ENCODE results near the gene AP1G2.

Gene AP1G2

GRCh38 chr14:23558346-23559009, 9.1 kb downstream of the AP1G2 start:
- no peak for DNase-seq (ENCODE audit: low spot score)

DNA sequence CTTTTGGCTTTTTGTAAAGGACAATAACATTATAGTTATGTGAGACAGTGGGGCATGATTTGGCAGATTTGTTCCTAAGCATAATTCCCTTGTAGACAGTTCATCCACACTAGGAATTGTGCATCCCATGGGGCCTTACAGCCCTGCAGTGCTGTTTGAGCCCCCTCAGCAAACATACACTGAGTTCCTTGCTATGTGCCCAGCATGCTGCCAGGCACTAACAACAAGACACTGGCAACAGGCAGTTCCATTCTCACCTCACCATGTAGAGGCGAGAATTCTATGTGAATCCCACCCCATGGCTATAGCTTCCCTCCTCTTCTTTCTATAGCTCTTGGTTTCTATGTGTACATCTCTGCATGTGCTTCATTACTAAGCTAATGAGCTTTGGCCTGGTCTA, 9.6 kb downstream of the AP1G2 start:
- no peak for DNase-seq (ENCODE audit: low spot score)

GRCh38 chr14:23557521-23557920, 10.1 kb downstream of the AP1G2 start:
- no peak for DNase-seq (ENCODE audit: low spot score)

DNA sequence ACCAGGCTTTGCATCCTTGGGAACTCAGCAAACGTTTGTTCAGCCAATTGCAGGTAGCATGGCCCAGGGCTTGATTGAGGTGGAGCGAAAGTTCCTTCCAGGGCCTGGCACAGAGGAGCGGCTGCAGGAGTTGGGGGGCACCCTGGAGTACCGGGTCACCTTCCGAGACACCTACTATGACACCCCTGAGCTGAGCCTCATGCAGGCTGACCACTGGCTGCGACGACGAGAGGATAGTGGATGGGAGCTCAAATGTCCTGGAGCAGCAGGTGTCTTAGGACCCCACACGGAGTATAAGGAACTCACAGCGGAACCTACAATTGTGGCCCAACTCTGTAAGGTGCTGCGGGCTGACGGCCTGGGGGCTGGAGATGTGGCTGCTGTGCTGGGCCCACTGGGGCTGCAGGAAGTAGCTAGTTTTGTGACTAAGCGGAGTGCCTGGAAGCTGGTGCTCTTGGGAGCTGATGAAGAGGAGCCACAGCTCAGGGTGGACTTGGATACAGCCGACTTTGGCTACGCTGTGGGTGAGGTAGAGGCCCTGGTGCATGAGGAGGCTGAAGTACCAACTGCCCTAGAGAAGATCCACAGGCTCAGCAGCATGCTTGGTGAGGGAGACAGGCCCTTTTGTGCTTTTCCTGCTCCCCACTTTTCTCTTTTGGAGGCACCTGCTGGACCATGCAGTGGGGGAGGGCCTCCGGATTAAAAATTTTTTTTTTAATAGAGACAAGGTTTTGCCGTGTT, 10.7 kb downstream of the AP1G2 start:
- DNase-seq (ENCODE audit: low spot score), result no peak

DNA sequence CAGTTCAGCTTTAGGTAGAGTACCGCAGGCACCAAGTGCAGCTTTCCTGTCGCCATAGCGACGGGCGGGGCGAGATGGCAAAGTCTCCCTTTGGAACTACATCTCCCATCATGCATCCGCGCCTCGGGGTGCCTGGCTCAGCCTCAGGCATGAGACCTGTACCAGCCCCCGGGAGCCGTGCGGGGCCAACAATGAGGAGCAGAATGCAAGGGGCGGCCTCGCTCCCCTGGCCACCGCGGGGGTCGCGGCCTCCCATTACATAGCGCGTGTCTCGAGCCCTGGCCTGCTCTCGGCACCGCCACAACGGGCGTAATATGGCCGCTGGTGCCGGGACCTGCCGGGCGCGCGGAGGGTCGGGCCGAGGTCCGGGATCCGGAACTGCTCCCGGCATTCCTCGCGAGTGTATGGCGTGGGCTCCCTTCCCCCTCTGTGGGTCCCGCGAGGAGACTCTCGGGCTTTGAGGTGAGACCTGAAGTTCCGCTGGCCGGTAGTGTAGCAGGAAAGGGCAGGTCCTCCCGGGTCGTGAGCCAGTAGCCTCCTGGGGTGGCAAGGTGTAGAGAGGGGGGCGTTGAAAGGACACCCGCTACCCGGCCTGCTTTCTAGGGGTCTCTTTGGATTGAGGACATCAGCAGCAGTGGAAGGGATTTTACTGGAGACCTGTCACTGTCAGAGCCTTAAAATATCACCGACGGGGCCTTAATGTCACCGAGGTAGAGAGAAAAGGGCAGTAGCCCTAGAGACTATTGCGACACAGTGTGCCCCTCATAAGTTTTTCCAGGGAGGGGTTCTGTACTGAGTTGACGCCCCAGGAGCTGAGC, 11.5 kb downstream of the AP1G2 start, which contains the start of gene THTPA:
Gene THTPA (plus strand): TSS at position 390 of the 818 bp plus-strand sequence. CDS start 487 bp downstream, outside the sequence.
- DNase-seq (ENCODE audit: low spot score), result peak; percentile 94

DNA sequence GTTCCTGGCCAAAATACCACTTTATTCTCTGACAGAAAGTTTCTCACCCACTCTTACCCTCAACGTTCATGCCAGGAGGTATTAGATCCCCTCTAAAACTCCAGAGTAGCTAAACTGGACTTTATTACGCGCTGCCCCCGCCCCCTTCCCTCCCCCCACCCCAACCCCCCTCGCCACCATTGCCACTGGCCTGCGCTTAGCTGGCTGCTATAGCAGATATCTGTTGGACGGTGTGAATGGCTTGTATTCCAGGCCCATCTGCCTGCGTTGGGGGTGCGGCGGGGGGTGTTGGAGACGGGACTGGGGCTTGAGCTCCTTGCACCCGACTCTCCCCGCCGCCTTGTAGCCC, 12.1 kb downstream of the AP1G2 start:
- DNase-seq (ENCODE audit: low spot score), result no peak

GRCh38 chr14:23551266-23552028, 16.1 kb downstream of the AP1G2 start, which contains the start of gene ZFHX2:
Gene ZFHX2, minus strand, starts transcription at chr14:23551765. Its CDS starts 16,440 bp downstream, at chr14:23535325.
- DNase-seq (ENCODE audit: low spot score), result peak; percentile 85

GRCh38 chr14:23550812-23551265, 16.8 kb downstream of the AP1G2 start:
- DNase-seq (ENCODE audit: low spot score), result no peak

DNA sequence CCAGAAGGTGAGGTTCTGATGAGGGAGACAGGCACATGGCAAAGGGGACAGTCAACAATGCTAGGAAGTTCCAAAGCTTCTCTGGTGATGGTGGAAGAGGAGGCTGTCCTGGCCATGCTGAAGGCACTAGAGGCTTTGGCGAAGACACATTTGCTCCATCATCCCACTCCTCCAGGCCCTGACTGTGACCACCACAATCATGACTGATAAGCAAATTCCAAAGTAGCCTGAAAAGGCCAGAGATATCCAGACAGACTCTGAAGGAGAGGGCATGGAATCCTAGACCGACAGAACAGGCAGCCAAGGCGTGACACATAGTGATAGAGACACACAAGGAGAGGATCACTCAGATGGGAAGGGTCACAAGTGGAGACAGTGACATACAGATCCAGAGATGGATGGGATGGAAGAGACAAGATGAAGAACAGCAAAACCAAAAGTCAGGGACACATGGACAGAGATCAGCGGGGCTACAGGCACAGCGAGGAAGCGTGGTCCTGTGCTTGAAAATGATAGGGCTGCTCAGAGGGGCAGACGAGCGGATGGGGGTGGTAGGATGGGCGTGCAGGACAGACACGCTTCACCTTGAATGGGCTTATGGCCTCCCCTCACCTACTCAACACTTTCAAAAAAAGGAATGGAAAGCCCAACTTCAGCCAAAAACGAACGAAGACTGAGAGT, 17.3 kb downstream of the AP1G2 start:
- DNase-seq (ENCODE audit: low spot score), result no peak

DNA sequence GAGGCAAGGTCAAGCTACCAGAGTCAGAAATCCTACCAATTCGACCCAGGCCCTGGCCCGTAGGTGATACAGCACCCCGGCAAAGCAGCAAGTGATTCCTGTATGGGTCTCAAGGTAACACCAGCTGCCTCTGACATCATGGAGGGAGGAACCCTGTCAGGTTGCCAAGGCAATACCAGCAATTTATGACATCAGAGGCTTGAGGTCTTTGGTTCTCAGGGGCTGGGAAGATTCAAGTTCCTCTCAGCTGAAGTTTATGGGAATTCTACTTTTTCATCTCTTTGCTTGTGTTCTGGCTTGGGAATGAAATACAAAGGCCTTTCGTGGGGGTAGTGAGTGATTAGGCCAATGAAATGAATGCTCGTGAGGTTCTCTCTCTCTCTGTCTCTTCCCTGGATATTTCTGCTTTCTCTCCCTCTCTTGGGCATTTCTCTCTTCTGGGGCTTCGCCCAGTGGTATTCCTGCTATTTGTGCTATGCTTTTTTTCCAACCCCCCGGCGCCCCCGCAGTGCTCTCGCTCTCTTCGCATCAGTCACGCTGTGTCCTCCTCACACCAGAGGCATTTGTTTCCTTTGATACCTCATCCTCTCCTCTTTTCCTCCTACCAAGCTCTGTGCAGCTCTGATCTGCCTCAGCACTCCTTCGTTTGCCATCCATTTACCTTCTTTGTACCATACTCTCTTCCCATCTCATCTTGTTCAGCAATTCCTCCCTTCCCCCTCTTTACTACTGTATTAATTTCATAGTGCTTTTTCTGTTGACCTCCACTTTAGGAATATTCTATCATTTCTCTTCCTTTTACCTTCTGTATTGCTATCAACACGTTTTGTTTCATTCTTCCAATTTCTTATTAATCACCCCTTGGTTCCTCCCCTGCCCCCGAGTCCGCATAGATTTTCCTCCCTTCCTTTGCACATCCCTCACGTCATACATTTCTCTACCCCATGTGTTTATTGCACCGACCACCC, 19.0 kb downstream of the AP1G2 start:
- no peak for DNase-seq (ENCODE audit: low spot score)

DNA sequence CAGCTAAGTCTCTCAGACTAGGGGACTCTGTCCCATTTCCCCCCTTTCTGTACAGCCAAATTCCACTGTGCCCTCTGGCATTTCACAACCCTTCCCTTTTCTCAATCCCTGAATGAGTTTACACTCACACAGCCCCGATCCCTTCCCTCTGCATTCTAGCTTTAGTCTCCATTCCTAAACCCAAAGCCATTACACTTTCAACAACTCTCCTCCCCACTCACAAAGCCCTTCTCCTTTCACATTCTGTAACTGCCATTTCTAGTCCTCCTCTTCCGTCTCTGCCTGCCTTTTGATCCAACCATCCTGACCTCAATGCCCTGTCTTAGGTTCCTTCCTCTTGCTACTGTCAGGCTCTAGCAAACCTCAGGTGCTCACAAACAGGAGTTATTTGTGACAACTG, 19.7 kb downstream of the AP1G2 start:
- no peak for DNase-seq (ENCODE audit: low spot score)

GRCh38 chr14:23546450-23547035, 21.0 kb downstream of the AP1G2 start:
- DNase-seq (ENCODE audit: low spot score), result no peak

DNA sequence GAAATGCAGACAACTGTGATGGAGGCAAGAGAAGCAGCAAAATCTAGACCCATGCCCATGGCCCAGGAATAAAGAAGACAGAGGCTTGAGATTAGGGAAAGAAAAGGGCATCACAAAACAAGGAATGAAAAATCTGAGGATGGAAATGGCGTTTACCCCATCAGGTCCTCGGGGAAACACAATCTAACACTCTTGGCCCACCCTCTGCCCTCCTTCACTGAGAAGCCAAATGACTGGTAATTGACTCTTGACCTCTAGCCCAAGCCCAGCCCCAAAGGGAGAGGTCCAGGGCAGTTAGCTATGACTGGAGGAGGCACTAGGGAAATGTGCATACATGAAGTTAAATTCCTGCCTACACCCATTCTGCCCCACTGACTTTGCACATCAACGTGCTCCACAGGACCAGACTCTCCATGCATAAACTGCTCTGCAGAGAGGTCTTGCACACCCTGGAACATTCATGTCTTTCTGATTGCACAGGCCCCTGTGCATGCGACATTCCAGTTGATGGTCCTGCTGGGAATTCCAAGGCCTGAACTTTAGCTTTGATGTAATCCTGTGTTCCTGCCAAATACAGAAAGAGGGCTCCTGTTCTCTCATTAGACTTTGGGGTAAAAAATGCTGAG, 21.7 kb downstream of the AP1G2 start:
- DNase-seq (ENCODE audit: low spot score), result no peak

DNA sequence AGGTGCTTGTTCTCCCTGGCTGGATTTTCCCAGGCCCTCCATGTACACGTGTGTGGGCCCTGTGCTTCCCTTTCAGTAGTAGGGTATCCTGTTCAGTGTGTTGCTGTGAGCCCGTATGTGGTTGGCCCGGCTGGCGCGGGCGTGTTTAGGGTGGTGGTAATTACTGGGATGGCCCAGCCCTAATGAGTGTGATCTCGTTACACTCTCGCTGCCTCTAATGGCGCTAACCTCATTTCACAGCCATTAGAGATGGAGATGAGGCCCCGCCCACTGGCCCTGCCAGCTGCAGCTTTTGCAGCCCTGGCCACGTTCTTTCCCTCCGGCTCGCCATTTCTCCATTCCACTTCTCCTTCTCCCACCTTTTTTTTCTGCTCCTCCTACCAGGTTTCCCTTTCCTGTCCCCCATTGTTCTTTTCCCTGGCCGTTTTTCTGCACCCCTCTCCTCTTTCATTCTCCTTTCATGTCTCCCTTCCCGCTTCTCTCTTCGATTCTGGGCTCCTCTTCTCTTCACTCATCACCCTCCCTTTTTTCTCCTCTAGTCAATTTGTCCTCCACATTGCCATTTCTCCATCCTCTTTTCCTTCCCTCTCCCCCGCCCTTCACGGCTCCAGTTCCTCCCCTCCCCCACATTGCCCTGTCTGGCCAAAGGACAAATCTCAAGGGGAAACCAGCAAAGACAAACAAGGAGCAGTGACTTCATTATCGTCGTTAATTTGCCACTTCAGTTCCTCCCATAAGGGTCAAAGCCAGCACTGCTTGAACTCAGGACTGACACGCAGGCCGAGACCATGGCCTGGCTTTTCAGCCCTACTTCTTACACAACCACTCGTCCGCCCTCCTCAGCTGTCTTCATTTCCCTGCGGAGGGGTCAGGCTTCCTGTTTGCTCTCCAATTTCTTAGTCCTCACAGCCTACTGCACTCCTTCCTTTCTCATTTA, 22.8 kb downstream of the AP1G2 start:
- no peak for DNase-seq (ENCODE audit: low spot score)

DNA sequence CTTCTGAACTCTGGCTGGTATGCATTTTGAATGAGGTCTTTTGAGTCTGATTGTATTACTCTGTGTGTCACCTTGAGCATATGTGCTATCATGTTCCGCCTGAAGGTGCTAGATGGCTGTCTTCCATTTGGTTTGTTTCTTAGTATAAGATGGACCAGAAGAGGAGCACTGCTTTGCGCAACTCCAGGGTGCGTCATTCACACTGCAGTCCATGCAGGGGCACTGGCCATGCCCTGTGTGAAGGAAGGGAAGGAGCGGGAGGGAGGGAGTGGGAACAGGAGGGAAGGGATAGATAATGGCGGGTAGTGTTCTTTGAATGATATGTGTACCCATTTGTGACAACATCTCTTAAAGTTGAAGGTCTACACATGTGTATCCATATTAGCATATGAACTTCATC, 24.2 kb downstream of the AP1G2 start:
- DNase-seq (ENCODE audit: low spot score), result no peak

GRCh38 chr14:23542261-23542660, 25.3 kb downstream of the AP1G2 start:
- DNase-seq (ENCODE audit: low spot score), result no peak

DNA sequence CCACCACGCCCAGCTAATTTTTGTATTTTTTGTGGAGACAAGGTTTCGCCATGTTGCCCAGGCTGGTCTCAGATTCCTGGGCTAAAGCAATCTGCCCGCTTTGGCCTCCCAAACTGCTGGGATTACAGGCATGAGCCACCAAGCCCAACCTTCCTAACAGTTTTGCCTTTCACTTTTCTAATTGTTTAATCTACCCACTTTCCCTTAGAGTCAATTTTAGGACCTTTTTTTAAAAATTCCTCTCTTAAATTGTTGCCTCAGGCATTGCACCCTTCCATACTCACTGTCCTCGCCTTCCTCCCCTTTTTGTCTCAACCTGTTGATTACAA, 27.5 kb downstream of the AP1G2 start:
- DNase-seq (ENCODE audit: low spot score), result no peak
